ENCODE results near the gene CPXCR1.

DNA sequence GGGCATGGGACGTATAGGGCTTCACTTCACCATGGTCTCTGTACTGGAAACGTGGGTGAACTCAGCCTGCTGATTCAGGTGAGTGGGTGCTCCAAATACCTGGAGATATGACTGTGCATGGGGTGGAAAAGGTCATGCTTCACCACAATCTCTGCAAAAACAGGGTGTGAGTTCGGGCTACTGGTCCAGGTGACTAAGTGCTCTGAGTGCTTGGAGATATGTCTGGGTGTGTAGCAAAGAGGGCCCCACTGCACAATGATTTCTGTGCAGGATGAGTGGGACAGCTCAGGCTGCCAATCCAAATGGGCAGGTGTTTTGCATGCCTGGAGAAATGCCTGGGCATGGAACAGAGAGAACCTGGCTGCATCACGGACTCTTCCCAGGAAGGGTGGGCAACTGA lies 11.2 kb upstream of the CPXCR1 start:
- TF ChIP-seq CTCF (IDR thresholded peaks at IDR 0.05; ENCODE audit: insufficient read depth, low read length, poor library complexity, severe bottlenecking), result no peak
- no peak for TF ChIP-seq EZH2phosphoT487 (conservative IDR thresholded peaks at IDR 0.05; ENCODE audit: low read length)
